Glutamatergic neuron (in vitro differentiated cells): ENCODE results near the gene ATP12A. TPM values are rescaled to one million over a fixed set of nuclear protein-coding genes. Genes with fewer than 3 reads are reported as not detected.

Source experiments
- DNase-seq: peaks from one replicate; pipeline ENCODE4 v3.0.0; 2022
- H3K27ac Mint-ChIP-seq: one replicate; pipeline ENCODE4 v1.8.0; 2020; ENCODE audit warnings: mild to moderate bottlenecking, mixed read lengths, inconsistent platforms; ENCODE audit not compliant: unreplicated experiment
- H3K27me3 Mint-ChIP-seq: one replicate; pipeline ENCODE4 v1.8.0; 2020; ENCODE audit warnings: mild to moderate bottlenecking, moderate library complexity, mixed read lengths, inconsistent platforms; ENCODE audit not compliant: unreplicated experiment
- H3K36me3 Mint-ChIP-seq: one replicate; pipeline ENCODE4 v1.8.0; 2020; ENCODE audit warnings: mild to moderate bottlenecking, mixed read lengths, inconsistent platforms; ENCODE audit not compliant: unreplicated experiment
- H3K4me1 Mint-ChIP-seq: one replicate; pipeline ENCODE4 v1.8.0; 2020; ENCODE audit warnings: mild to moderate bottlenecking, low read depth, mixed read lengths, inconsistent platforms; ENCODE audit not compliant: unreplicated experiment
- H3K4me3 Mint-ChIP-seq: one replicate; pipeline ENCODE4 v1.8.0; 2020; ENCODE audit warnings: mild to moderate bottlenecking, mixed read lengths, inconsistent platforms; ENCODE audit not compliant: unreplicated experiment
- H3K9me3 Mint-ChIP-seq: one replicate; pipeline ENCODE4 v1.8.0; 2020; ENCODE audit warnings: mild to moderate bottlenecking, moderate library complexity, mixed read lengths, inconsistent platforms; ENCODE audit not compliant: unreplicated experiment
- total RNA-seq: library from RNA; stranded (reverse); fragmentation: NEBNext Ultra II Directional; extraction: Animal tissue kit (Norgen Biotek cat#: 25700); gene quantifications from one replicate; pipeline ENCODE4 v1.2.1, GENCODE V29; 2021; ENCODE audit not compliant: unreplicated experiment
- TF ChIP-seq, protein P1 (sequence below): fragments of 200-600 bp; sonication (generic); IDR thresholded peaks from one replicate; pipeline ENCODE4 v1.5.0; 2021; ENCODE audit not compliant: partially characterized antibody, unreplicated experiment

Gene ATP12A
- total RNA-seq, 1 donor from 2014 or later, result not detected

- H3K4me1 Mint-ChIP-seq, result no peaks in the 10 kb centered on the region
- H3K27me3 Mint-ChIP-seq, result peaks cover 30% of the 10 kb centered on the region
- TF ChIP-seq, protein P1, sequence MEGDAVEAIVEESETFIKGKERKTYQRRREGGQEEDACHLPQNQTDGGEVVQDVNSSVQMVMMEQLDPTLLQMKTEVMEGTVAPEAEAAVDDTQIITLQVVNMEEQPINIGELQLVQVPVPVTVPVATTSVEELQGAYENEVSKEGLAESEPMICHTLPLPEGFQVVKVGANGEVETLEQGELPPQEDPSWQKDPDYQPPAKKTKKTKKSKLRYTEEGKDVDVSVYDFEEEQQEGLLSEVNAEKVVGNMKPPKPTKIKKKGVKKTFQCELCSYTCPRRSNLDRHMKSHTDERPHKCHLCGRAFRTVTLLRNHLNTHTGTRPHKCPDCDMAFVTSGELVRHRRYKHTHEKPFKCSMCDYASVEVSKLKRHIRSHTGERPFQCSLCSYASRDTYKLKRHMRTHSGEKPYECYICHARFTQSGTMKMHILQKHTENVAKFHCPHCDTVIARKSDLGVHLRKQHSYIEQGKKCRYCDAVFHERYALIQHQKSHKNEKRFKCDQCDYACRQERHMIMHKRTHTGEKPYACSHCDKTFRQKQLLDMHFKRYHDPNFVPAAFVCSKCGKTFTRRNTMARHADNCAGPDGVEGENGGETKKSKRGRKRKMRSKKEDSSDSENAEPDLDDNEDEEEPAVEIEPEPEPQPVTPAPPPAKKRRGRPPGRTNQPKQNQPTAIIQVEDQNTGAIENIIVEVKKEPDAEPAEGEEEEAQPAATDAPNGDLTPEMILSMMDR, result no peak
- no peaks in the 10 kb centered on the region for H3K36me3 Mint-ChIP-seq
- H3K27ac Mint-ChIP-seq, result no peak overlapping the region
- peaks cover 4% of the 10 kb centered on the region for H3K9me3 Mint-ChIP-seq
- no peak overlapping the region for H3K4me3 Mint-ChIP-seq
- no peak for DNase-seq
Observed at GRCh38 chr13:24741791-24742190, 61.6 kb downstream of the ATP12A start.

GRCh38 chr13:24742294-24742693 lies 62.1 kb downstream of the ATP12A start:
- Mint-ChIP-seq H3K27ac (no peak overlapping the region), H3K4me1 (no peaks in the 10 kb centered on the region), H3K9me3 (peaks cover 4% of the 10 kb centered on the region), H3K36me3 (no peaks in the 10 kb centered on the region), H3K4me3 (no peak overlapping the region), H3K27me3 (peaks cover 33% of the 10 kb centered on the region)
- TF ChIP-seq, protein P1, result no peak
- DNase-seq, result no peak

DNA sequence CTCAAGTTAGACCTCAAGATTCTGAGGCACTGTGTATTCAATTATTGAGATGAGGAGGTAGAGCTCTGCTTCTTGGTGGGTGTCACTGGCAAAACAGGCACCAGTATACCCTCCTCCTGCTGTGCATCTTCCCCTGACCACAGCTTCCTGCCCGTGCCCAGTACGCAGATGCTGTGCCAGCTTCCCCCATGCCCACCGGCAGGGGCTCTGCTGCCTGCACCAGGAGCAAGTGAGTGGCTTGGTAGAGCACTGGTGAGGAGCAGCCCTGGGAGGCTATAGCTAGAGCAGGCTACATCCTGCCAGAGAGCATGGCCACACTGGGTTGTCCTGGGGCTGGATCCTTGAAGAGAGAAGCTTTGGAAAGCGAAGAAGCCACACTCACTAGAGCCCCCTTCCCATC lies 62.8 kb downstream of the ATP12A start:
- DNase-seq, result no peak
- Mint-ChIP-seq H3K4me1 (no peaks in the 10 kb centered on the region), H3K36me3 (no peaks in the 10 kb centered on the region), H3K27me3 (peaks cover 36% of the 10 kb centered on the region), H3K9me3 (peaks cover 4% of the 10 kb centered on the region), H3K4me3 (no peak overlapping the region), H3K27ac (no peak overlapping the region)
- TF ChIP-seq, protein P1, result no peak

DNA sequence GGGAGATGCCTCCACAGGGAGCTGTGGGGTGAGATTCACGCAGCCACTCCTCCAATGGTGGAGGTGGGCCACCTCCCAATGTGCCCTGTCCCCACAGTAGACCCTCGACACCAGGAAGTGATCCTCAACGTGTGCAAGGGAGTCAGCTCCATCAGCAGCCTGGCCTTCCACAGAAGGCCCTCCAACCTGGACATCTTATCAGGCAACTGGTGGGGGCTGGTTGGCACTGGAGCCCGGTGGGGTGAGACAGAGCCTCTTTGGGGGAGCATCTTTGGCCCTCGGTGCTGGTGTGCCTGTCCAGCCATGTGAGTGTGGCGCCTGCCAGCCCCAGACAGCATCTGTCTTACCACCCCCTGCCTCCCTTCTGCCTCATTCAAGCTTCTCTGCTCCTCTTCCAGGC lies 64.0 kb downstream of the ATP12A start:
- H3K27me3 Mint-ChIP-seq, result peaks cover 40% of the 10 kb centered on the region
- H3K36me3 Mint-ChIP-seq, result no peaks in the 10 kb centered on the region
- TF ChIP-seq, protein P1, result no peak
- H3K4me1 Mint-ChIP-seq, result no peaks in the 10 kb centered on the region
- no peak for DNase-seq
- peaks cover 9% of the 10 kb centered on the region for H3K9me3 Mint-ChIP-seq
- no peak overlapping the region for H3K27ac Mint-ChIP-seq
- no peak overlapping the region for H3K4me3 Mint-ChIP-seq

- H3K9me3 Mint-ChIP-seq, result peaks cover 9% of the 10 kb centered on the region
- H3K27ac Mint-ChIP-seq, result no peak overlapping the region
- no peaks in the 10 kb centered on the region for H3K4me1 Mint-ChIP-seq
- DNase-seq, result no peak
- peaks cover 36% of the 10 kb centered on the region for H3K27me3 Mint-ChIP-seq
- TF ChIP-seq, protein P1, result no peak
- no peaks in the 10 kb centered on the region for H3K36me3 Mint-ChIP-seq
- H3K4me3 Mint-ChIP-seq, result peak overlapping the region; percentile 46
Observed at GRCh38 chr13:24745516-24745860, 65.3 kb downstream of the ATP12A start.
